GM19351 (cell line): ENCODE data around the gene KIAA0753.
"Not testable (repeated sequence)": the region's sequence is repeated elsewhere in the genome, so short reads cannot be mapped to it uniquely, and the experiment has no call there.

Experiments
- ATAC-seq: cut with Tn5 transposase; IDR thresholded peaks from one replicate; pipeline ENCODE4 v1.9.1; 2021; ENCODE audit warnings: mild to moderate bottlenecking, moderate library complexity; ENCODE audit not compliant: unreplicated experiment

KIAA0753 gene

DNA sequence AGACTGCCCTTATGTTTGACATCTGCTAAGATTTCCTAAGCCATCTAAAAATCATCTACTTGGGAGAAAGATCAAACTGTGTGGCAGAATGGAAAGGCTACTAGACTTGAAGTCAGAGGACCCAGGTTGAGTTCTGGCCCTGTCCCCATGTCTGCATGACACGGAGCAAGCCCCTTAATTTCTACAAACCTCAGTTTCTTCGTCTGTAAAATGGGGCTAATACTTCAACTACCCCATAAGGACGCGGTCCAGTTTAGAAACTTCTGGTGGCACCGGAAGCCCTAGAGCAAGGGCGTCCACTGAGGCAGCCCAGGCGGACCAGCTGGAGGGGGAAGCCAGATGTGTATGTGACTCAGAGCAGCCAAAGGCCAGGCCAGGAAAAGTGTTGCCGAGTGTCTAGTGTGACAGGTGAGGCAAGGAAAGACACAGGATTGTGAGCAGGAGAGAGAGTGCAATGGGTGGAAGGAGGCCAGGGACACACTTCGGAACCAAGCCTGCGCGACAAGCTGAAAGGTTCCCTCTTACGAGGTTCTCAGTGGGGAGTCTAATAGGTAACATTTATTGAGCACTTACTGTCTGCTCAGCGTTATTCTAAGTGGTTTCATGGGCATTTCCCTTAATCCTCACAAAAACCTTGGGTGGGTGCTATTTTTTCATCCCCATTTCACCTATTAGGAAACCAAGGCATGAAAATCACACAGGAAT, 66.4 kb downstream of the KIAA0753 start:
- no peak for ATAC-seq

- not testable (repeated sequence) for ATAC-seq
Observed at GRCh38 chr17:6573495-6573894, 67.0 kb downstream of the KIAA0753 start.

GRCh38 chr17:6572972-6573370, 67.5 kb downstream of the KIAA0753 start:
- ATAC-seq, result no peak

DNA sequence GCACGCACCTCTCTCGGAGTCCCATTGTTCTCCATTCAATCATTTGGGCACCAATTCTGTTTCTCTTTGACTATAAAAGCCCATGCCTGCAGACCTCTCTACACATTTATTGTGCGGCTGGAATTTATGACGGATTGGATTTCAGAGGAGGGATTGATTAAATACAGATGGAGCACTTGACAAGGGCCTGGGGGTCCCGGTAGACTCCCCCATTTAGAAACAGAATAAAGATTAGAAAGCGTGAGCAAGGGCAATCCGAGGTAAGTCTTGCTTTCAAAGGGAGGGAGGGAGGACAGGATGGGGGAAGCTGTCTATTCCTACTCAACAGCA, 69.1 kb downstream of the KIAA0753 start:
- ATAC-seq, result no peak

DNA sequence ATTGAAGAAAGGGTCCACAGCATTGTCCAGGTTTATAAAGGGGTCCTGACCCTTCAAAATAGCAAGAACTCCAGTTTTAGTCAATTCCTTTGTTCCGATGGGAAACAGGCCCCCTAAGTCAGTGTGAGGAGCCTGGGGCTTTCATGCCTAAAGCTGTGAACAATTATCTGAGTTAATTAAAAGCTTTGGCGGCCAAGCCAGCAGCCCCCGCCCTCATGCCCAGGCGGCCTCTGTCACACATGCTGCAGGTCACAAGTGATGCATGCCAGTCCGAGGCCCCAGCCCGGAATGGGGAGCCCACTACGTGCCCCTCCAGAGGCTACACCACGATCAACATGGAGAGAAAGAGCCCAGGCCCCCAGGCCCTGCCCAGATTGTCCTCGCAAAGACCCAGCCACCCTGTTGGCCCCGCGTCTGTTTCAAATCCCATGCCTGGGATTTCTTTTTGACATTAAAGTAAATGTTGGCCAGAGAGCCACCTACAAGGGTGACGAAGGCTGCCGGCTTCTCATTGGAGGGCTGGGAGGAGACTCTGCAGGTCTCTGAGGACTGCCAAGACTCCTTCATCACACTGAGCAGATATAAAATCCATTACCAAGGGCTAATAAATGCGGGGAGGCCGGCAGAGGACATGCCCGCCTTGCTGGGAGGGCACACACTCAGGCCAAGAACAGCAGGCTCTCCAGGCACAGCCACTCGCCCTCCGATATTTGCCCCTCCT, 69.6 kb downstream of the KIAA0753 start:
- no peak for ATAC-seq

GRCh38 chr17:6569370-6570285, 70.9 kb downstream of the KIAA0753 start:
- ATAC-seq, result no peak

DNA sequence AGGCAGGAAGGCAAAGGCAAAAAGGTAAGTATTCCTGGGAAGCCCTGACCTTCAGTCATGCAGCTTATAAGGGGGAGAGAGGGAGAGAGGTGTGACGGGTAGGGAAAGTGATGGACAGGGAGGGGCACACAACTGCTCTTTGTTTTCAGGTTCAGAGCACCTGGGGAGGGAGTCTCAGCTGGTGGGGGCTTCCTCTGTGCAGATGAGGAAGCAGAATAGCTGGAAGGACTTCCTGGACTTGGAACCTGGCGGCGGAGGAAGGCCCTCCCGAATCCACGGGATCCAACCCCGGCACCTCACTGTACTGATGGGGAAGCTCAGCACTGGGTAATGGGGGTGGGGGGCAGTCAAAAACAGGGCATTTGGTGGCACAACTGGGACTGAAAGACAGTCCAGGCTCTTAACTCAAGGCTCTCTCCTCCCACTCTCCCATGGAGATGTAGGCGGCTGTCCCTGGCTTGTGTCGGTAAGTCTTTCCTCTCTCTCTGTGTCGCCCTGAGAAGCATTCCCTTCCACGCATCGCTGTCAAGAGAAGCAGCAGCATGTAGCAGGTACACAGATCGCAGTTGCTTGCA, 72.2 kb downstream of the KIAA0753 start:
- no peak for ATAC-seq

DNA sequence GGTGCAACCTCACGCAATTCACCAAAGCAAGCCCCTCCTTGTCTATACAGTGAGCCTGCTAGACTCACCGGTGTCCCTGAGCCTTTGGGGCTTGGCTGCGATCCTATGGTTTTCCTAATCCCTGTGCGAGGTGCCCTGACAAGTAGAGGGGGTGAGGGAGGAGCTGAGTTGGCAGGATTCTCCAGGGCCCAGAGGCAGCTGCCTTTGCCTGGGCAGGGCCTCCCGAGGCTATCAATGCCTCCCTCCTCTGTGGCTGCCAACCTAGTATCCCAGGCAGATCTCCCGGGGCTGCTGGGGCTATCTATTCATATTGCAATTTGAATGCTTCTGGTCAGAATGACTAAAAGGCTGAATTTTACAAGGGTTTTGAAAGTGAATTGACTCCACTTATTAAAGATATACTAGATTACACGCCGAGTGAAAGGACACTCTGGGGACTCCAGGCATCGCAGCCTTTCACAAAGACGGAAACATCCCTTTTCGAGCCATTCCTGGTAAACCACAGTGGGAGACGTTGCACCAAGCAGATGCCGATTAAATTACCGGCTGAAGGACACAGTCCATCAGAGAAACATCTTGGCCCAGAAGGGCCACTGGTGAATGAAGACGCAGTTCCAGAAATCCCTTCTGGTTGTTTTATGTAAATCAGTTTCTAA, 72.9 kb downstream of the KIAA0753 start:
- no peak for ATAC-seq

DNA sequence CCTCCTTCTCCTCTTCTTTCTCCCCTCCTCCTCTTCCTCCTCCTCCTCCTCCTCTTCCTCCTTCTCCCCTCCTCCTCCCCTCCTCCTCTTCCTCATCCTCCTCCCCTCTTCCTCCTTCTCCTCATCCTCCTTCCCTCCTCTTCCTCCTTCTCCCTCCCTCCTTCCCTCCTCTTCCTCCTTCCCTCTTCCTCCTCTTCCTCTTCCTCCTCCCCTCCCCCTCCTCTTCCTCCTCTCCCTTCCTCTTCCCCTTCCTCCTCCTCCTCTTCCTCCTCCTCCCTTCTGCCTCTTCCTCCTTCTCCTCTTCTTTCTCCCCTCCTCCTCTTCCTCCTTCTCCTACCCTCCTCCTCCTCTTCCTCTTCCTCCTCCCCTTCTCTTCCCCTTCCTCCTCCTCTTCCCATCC, 79.1 kb downstream of the KIAA0753 start:
- ATAC-seq, result no peak

GRCh38 chr17:6560496-6560895, 80.0 kb downstream of the KIAA0753 start:
- ATAC-seq, result no peak

DNA sequence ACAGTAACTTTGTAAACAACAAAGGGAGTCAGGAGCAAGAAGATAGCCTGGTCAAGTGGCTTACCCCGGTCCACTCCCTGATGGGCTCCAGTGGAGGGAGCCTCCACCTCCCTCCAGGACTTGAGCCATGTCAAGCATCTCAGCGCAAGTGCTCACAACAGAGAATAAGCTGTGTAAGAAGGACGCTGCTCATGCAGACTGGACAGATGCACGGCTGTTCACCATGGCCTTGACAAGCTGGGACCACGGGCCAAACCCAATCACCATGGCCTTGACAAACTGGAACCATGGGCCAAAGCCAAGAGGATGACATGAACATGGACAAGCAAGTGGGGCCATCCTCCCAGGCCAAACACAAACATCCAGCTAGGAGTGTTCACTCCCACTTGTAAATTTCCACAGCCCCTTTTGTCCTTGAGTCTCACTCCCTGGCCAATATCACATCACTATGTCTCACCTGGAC, 80.7 kb downstream of the KIAA0753 start:
- ATAC-seq, result no peak

DNA sequence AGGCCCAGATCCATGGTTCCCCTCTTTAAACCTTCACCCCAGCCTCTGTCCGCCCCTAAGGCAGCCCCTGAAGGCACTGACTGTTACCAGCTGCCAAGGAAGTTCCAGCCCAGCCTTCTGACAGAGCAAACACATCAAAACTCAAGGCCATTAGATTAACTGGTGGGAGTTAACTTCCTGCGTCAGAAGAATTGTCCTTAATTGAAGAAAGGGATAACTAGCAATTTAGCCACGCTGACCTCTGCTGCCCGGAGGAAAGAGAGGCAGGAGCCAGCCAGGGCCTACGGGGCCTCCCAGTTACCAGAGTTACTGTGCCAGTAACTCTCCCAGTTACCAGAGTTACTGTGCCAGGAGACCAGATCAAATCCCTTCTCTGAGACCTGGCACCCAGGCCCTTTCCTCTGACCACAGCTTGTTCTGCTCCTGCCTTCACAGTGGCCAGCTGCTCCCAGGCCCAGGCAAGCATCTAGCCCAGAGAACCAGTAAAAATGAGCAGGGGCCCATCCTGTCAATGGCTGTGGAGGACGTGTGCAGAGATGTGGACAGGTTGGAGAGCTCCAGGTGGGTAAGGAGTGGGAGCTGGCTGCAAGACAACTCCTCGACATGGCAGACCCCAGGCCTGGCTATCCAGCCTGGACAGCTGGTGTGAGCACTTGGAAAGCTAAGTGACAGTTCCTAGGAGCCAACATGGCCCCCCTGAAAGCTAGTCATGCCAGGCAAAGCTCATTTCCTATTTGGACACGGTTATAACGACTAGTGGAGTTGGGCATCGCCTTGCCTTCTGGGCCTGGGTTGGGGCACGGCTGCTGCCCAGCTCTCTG, 81.4 kb downstream of the KIAA0753 start:
- ATAC-seq, result no peak

GRCh38 chr17:6558276-6558675, 82.2 kb downstream of the KIAA0753 start:
- ATAC-seq, result no peak

- ATAC-seq, result no peak
Observed at GRCh38 chr17:6557040-6557438, 83.5 kb downstream of the KIAA0753 start.

DNA sequence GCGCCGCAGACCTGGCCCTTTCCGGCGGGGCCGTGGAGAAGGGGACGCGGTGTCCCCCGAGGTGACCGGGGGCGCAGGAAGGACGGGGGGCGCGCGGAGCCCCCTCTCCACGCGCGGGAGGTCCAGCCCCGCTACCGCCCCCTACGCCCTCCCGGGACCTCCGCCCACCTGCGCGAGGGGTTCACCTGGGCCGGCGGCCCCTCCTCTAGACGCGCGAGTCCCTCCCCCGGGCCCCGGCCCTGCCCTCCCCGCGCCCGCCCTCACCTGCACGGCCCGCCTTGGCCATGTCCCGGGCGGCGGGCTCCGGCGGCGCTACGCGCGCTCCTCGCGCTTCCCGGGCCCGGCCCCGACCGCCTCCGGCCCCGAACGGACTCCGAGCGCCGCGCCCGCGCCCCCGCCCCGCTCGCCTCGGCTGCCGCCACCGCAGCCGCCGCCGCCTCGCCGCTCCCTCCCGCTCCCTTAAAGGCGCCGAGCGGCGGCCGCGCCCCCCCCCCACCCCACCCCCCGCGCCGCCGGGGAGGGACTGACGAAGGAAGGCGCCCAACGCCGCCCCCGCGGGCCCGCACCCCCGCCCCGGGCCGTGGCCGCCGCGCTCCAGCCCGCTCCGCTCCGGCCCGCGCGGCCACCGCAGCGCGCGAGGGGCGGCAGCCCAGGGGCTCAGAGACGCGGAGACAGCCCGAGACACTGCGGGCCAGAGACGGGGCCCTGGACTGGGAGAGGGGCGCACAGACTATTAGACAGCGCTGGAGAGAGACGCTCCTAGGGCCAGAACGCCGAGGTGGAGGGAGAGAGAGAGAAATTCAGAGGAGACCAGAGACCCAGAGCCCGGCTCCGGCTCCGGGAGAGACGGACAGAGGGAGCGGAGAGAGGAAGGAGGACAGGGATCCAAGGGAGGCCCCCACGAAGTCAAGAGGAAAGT, 84.1 kb downstream of the KIAA0753 start, which contains the start of gene PITPNM3:
Gene PITPNM3 (minus strand): TSS at position 435 of the 919 bp plus-strand sequence. CDS start 149 bp downstream, at position 286.
- no peak for ATAC-seq

GRCh38 chr17:6555331-6556120, 85.0 kb downstream of the KIAA0753 start:
- ATAC-seq, result no peak

GRCh38 chr17:6554871-6555330, 85.6 kb downstream of the KIAA0753 start:
- ATAC-seq, result no peak

GRCh38 chr17:6554342-6554741, 86.2 kb downstream of the KIAA0753 start:
- ATAC-seq, result no peak
